Natural killer cell (primary cell): Measurements from ENCODE around the gene HOXD8. TPM values are rescaled to one million over a fixed set of nuclear protein-coding genes. Genes with fewer than 3 reads are reported as not detected.
A peak's percentile ranks its signal among the peaks of the same experiment; 100 is the strongest.

ENCODE experiments used
- ATAC-seq, 3 donors: fragments of 150-1000 bp in 2 of 3; fragments of 200-7000 bp in 1 of 3; cut with Tn5 transposase; 1 replicate in 1 of 3; 2 replicates in 2 of 3; pipeline ENCODE4 v1.10.0; 2021; ENCODE audit warnings: mild to moderate bottlenecking in 2 of 3, moderate library complexity in 2 of 3
- DNase-seq, 2 donors: peaks; one replicate each; pipeline versions ENCODE4 v3.0.0 to v3.0.0-alpha.2; 2013 to 2021; ENCODE audit warnings: mixed read lengths in 1 of 2
- H3K27ac ChIP-seq: one replicate; pipeline ENCODE4 v1.5.1; 2013; ENCODE audit warnings: mild to moderate bottlenecking, low read length
- H3K27me3 ChIP-seq: one replicate; pipeline ENCODE4 v1.6.1; 2013; ENCODE audit warnings: low read length; ENCODE audit not compliant: control insufficient read depth, insufficient read depth
- H3K36me3 ChIP-seq: one replicate; pipeline ENCODE4 v1.6.1; 2013; ENCODE audit warnings: low read length; ENCODE audit not compliant: control insufficient read depth, insufficient read depth
- H3K4me1 ChIP-seq: one replicate; pipeline ENCODE4 v1.6.1; 2013; ENCODE audit warnings: low read length; ENCODE audit not compliant: control insufficient read depth, insufficient read depth
- H3K4me3 ChIP-seq: one replicate; pipeline ENCODE4 v1.5.1; 2013; ENCODE audit warnings: low read length
- H3K9me3 ChIP-seq: one replicate; pipeline ENCODE4 v1.6.1; 2013; ENCODE audit warnings: low read length; ENCODE audit not compliant: control insufficient read depth, insufficient read depth
- H3K27ac Mint-ChIP-seq, 2 donors: one replicate each; pipeline ENCODE4 v1.8.0; 2022; ENCODE audit warnings: mild to moderate bottlenecking in 2 of 2, mixed read lengths in 2 of 2, moderate library complexity in 1 of 2
- H3K27me3 Mint-ChIP-seq, 2 donors: one replicate each; pipeline ENCODE4 v1.8.0; 2022; ENCODE audit warnings: low read depth in 2 of 2, mixed read lengths in 2 of 2
- H3K36me3 Mint-ChIP-seq: one replicate; pipeline ENCODE4 v1.8.0; 2022; ENCODE audit warnings: mixed read lengths
- H3K4me1 Mint-ChIP-seq, 2 donors: one replicate each; pipeline ENCODE4 v1.8.0; 2022; ENCODE audit warnings: mixed read lengths in 2 of 2
- H3K4me3 Mint-ChIP-seq: one replicate; pipeline ENCODE4 v1.8.0; 2022; ENCODE audit warnings: mild to moderate bottlenecking, moderate library complexity, mixed read lengths
- H3K9me3 Mint-ChIP-seq, 2 donors: one replicate each; pipeline ENCODE4 v1.8.0; 2022; ENCODE audit warnings: mixed read lengths in 2 of 2
- WGBS: methylation state at CpG from one replicate; pipeline ENCODE4 v1.1.7; 2013; ENCODE audit warnings: missing lambda C conversion rate; ENCODE audit not compliant: insufficient coverage; 5-methylcytosine and 5-hydroxymethylcytosine counted together
- intact Hi-C: fragments of 100-400 bp; cut with micrococcal nuclease; formaldehyde crosslinking; loops from one replicate; pipeline ENCODE4 v1.14.2; 2022
- total RNA-seq, 4 donors: library from RNA; stranded (reverse); fragments of 120-200 nt in 1 of 4; gene quantifications; one replicate each; pipeline versions ENCODE4 v1.2.3 to v1.2.4, GENCODE V29; 2013 to 2022
- TF ChIP-seq, protein P1 (sequence below): fragments of 200-600 bp; IDR thresholded peaks from one replicate; pipeline ENCODE4 v1.8.0; 2022; ENCODE audit warnings: antibody characterized with exemption

HOXD8 gene
- total RNA-seq, 3 donors from 2014 or later (not counting 1 experiment from before 2014, with no cell fraction given): not detected

DNA sequence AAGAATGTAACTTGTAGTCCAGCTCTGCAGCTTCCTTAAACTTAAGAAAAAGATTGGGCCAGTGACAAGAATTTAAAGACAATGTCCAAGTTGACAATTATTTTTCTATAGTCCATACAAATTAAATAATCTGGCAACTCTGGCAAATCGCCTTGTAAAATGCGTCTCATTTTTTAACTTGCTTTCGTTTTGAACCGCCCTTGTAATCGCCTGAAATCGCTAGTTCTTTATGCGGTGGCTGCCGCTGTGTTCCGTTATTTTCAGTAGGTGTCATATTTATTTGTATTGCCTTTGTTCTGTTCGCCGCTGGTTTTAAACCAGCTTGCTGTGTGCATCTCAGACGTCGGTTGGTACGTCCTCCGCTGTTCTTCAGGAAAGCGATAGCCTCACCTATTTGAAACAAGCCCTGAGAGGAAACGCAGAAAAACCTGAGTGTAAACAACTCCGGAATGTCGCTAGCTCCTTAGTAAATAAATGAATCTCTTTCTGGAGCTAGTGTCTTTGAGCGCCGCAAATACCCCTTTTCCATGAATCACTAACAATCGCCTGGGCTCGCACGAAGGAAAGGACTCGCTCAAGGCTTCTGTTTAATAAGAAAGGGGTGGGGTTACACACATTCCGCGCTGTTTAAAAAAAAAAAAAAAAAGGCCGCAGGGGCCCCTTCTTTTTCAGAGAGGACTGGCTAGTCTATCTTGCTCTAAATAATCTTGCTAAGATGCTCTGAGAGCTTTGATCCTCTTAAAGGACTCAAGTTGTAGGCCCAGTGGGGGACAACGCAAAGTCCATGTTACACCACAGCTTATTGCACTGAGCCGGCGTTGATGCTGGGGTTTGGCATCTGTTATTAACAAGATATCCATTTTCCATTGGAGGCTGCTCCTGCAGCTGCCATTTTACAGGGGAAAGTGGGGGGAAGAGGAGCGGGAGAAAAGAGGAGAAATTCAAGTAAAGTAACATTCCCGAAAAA, 3.0 kb downstream of the HOXD8 start:
- intact Hi-C loops: loop anchor here (5.0 kb wide), 1 partner anchor 420 kb away; no protein-coding TSS in a partner anchor
- H3K4me1 ChIP-seq: peaks cover 36% of the 10 kb centered on the region
- peak overlapping the region; percentile 87 for H3K4me3 Mint-ChIP-seq
- H3K9me3 Mint-ChIP-seq: no peaks in the 10 kb centered on the region
- H3K4me1 Mint-ChIP-seq: peaks cover 37 to 43% of the 10 kb centered on the region in 2 donors
- DNase-seq (peak in 1 of 2 donors; percentile 55), ATAC-seq (peak in 2 of 3 donors; percentile 16 to 25)
- H3K36me3 ChIP-seq: no peaks in the 10 kb centered on the region
- no peak overlapping the region for H3K4me3 ChIP-seq
- H3K27ac Mint-ChIP-seq: no peak overlapping the region
- TF ChIP-seq, protein P1, sequence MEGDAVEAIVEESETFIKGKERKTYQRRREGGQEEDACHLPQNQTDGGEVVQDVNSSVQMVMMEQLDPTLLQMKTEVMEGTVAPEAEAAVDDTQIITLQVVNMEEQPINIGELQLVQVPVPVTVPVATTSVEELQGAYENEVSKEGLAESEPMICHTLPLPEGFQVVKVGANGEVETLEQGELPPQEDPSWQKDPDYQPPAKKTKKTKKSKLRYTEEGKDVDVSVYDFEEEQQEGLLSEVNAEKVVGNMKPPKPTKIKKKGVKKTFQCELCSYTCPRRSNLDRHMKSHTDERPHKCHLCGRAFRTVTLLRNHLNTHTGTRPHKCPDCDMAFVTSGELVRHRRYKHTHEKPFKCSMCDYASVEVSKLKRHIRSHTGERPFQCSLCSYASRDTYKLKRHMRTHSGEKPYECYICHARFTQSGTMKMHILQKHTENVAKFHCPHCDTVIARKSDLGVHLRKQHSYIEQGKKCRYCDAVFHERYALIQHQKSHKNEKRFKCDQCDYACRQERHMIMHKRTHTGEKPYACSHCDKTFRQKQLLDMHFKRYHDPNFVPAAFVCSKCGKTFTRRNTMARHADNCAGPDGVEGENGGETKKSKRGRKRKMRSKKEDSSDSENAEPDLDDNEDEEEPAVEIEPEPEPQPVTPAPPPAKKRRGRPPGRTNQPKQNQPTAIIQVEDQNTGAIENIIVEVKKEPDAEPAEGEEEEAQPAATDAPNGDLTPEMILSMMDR: no peak
- no peak overlapping the region for H3K27ac ChIP-seq
- peaks cover 4% of the 10 kb centered on the region for H3K9me3 ChIP-seq
- peaks cover 79% of the 10 kb centered on the region for H3K27me3 ChIP-seq
- H3K36me3 Mint-ChIP-seq: peaks cover 33% of the 10 kb centered on the region
- H3K27me3 Mint-ChIP-seq: peaks cover 70 to 80% of the 10 kb centered on the region in 2 donors
- 10% methylated on average over 29 of the region's 33 CpGs for WGBS

DNA sequence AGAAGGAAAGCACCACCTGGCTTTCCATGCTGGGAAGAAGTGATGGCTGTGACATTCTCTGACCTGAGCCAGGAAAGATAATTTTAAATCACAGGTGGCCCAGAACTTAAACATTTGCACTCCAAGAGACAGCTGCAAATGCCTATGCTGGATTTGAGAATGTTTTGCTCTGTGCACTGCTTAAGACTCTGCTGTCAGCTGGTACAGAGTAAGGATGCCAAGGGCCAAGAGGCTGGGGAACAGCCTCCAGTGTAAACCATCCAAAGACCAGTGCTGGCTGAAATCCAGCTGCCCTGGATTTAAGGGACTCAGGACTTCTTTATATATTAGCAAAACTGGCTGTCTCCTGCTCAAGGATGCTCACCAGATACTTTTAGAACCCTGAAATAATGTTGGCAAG, 3.9 kb downstream of the HOXD8 start:
- H3K27ac ChIP-seq: no peak overlapping the region
- DNase-seq (no peak), ATAC-seq (no peak)
- no peak overlapping the region for H3K4me3 ChIP-seq
- no peaks in the 10 kb centered on the region for H3K36me3 ChIP-seq
- H3K27me3 Mint-ChIP-seq: peaks cover 69 to 80% of the 10 kb centered on the region in 2 donors
- no peak overlapping the region for H3K4me3 Mint-ChIP-seq
- peaks cover 0 to 2% of the 10 kb centered on the region in 2 donors for H3K9me3 Mint-ChIP-seq
- TF ChIP-seq, protein P1: no peak
- H3K27ac Mint-ChIP-seq: no peak overlapping the region
- peaks cover 79% of the 10 kb centered on the region for H3K27me3 ChIP-seq
- intact Hi-C loops: loop anchor here (5.0 kb wide), 1 partner anchor 419 kb away; no protein-coding TSS in a partner anchor
- peaks cover 35% of the 10 kb centered on the region for H3K4me1 ChIP-seq
- H3K4me1 Mint-ChIP-seq: peaks cover 32 to 41% of the 10 kb centered on the region in 2 donors
- peaks cover 6% of the 10 kb centered on the region for H3K9me3 ChIP-seq
- peaks cover 37% of the 10 kb centered on the region for H3K36me3 Mint-ChIP-seq

DNA sequence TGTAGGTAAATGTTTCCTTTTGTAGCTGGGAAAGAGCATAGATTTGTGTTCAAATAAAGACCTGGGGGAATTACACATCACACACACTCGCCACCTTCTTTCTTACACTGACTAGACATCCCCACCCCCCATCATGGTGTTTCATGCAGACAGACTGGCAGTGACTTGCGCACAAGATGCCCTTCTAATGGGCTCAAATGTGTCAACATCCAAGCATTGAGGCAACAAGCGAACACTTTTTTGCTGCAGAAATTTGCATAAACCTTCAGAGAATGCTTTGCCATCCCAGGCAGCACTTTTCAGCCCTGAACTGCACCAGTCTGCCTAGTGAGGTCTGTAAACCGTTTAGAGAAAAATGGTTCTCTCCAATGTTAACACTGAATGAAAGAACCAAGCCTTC, 4.5 kb downstream of the HOXD8 start:
- TF ChIP-seq, protein P1: no peak
- Histone ChIP-seq H3K4me1 (peaks cover 31% of the 10 kb centered on the region), H3K9me3 (peaks cover 13% of the 10 kb centered on the region), H3K27ac (no peak overlapping the region), H3K4me3 (no peak overlapping the region), H3K36me3 (no peaks in the 10 kb centered on the region), H3K27me3 (peaks cover 79% of the 10 kb centered on the region)
- Mint-ChIP-seq H3K4me3 (no peak overlapping the region), H3K9me3 (peaks cover 0 to 5% of the 10 kb centered on the region in 2 donors), H3K27me3 (peaks cover 69 to 80% of the 10 kb centered on the region in 2 donors), H3K36me3 (peaks cover 41% of the 10 kb centered on the region), H3K27ac (no peak overlapping the region), H3K4me1 (peaks cover 38 to 39% of the 10 kb centered on the region in 2 donors)
- DNase-seq (no peak), ATAC-seq (no peak)
- WGBS: 47% methylated on average over 4 of the region's 4 CpGs
- intact Hi-C loops: loop anchor here (5.0 kb wide), 1 partner anchor 418 kb away; no protein-coding TSS in a partner anchor
